OCI-M1 (cell line): ENCODE results near the gene CNTN6.

Experiments
- DNase-seq: peaks from one replicate; lab custom pipeline; 2025; lab: John Stamatoyannopoulos, UW

The CNTN6 gene

DNA sequence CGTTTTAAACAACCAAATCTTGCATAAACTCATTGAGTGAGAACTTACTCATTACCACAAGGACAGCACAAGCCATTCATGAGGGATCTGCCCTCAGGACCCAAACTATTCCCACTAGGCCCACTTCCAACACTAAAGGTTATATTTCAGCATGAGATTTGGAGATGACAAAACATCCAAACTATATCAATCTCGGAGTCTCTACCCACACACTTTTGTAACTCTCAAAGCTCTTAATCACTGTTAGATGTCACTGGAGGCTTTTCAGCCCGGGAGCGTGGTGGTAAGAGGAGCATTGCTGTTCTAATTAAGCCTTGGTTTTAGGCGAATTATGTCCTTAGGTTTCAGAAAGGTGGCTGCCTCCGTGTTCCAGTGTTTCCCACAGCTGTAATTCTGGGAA is 86.3 kb downstream of the CNTN6 start:
- no peak for DNase-seq

DNA sequence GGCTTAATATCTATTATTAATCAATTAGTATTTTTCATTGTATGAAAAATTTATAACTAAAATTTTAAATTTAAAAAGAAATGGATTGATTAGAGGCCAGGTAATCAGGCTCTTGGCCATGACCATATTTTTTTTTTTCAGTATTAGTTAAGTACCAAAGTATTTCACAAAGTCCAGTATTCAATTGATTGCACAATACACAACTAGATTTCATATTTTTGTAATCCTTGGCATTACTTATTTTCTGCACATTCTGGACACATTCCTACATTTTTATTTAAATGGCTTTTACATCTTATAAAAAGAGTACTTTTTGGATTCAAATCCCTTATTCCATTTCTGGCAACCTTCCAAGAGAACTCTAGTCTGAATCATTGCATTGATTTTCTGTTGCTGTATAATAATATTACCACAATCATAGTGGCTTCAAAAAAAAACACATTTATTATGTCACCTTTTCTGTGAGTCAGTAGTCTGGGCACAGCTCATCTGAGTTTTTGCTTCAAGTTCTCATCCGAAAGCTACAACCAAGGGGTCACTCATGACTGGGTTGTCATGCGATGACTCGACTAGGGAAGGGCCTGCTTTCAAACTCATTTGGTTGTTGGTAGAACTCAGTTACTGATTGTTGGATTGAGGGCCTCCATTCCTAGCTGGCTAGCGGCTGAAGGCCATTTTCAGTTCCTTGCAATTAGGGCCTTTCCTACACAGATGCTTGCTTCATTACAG is 90.7 kb downstream of the CNTN6 start:
- DNase-seq = no peak

DNA sequence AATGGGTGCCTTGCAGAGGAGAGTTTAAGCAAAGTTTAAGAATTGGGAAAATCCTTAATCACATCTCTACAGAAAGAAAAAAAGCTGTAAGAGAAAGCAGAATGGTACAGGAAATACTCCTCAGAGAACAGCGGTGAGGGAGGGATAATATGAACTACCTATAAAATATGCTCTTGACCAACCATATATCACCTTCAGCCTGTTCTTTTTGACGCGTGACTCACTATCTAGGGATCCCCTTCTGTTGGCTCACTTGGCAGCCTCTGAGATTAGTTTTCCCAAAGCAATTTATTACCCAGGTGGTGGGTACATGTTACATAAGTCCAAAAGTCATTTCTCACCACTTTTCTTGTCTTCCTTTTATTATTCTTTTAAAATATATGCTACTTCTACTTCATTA is 97.7 kb downstream of the CNTN6 start:
- no peak for DNase-seq

DNA sequence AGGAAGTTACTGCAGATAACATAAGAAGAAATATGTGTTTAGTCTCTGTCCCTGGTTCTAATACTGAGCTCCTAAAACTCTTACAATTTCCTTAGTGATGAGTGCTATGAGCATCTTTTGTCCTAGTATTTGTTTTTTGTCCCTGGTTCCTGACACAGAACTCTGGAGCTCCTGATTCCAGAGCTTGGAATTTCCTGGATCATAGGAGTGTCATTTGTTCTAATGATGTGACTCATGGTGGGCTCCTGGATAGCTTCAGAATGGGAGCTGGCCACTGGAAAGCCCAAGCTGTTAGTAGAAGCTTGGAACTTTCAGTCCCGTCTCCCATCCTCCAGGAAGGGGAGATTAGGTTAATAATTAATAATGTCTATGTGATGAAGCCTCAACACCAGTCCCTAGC is 98.2 kb downstream of the CNTN6 start:
- DNase-seq = no peak

DNA sequence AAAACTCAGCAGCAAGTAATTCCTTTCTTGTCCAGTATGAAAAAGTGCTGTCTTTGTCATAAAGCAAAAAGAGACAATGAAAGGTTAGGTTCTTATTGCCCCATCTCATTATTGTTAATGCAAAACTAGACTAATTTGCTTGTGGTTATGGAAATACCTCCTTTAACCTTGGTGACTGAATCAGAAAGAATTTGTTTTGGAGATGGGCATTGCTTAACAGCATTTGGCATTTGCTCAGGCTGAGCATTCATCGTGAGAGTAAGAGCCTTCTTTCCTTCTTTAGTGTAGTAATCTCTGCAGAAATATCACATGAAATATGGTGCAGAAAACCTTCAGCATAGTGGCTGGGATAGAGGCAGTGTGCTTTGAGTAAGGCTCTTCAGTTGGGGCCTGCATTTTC is 103.1 kb downstream of the CNTN6 start:
- DNase-seq = no peak

DNA sequence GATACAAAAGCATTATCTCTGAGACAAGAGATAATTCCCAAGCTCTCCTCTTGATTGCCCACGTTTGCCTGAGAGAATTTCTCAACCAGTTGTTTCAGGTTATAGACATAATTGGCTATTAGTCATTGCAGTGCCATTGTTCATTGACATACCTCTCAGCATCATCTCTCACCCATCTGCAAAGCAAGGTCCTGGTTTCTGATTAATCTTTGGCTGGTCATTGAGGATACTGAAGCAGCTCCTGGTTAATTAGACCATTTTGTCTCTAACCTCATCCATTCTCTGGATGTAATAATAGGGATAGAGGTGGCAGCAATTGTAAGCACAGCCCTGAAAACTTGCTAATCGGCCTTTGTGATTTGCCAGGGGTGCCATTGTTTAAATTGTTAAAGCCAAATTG is 104.2 kb downstream of the CNTN6 start:
- no peak for DNase-seq

DNA sequence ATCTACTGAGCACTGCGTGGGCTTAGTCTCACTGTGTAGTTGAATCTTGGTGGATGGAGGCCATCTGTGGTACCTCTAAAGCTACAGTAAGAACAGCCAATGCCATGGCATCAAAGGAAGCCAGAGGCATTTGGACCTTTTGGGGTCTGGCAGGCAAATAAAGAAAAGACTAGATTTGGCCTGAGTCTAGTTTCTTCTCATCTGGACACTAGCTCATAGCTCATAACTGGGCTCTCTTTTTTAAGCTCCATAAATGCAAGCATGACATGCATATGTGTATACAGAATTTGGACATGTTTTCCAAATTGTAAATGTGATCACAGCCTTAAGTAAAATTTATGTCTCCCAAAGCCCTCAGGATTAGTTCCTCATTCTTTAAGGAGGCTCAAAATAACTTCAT is 107.5 kb downstream of the CNTN6 start:
- peak; percentile 26 for DNase-seq

DNA sequence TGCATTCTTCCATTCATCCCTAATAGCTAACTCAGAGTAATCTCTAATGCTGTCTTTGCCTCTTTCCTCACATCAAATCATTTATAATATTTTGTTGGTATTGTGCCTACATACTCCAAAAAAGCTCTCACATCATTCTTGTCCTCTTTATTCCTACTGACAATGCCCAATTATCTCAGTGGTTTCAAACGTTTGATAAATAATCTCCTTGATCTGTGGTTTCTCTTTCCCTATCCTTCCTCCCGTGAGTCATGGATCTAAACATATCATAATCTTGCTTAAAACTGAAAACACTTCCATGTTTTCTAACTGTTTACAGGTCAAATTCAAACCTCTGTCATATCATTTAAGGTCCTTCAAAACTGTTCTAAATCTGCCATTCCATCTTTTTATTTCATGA is 115.1 kb downstream of the CNTN6 start:
- DNase-seq = no peak

DNA sequence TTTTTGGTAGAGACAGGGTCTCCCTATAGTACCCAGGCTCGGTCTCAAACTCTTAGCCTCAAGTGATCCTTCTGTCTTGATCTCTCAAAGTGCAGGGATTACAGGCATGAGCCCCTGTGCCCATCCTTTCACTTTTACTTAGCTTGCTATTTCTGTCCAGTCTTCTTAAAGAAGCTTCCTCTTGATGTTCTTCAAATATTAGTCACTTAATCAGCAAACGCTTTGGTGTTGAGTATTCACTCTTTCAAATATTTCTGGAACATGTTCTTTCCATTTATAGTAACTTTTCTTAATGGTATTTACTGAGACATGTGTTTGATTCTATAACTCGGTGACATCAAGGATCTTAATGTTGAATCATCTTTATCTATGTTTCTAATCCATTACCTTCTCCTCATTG is 122.1 kb downstream of the CNTN6 start:
- no peak for DNase-seq

DNA sequence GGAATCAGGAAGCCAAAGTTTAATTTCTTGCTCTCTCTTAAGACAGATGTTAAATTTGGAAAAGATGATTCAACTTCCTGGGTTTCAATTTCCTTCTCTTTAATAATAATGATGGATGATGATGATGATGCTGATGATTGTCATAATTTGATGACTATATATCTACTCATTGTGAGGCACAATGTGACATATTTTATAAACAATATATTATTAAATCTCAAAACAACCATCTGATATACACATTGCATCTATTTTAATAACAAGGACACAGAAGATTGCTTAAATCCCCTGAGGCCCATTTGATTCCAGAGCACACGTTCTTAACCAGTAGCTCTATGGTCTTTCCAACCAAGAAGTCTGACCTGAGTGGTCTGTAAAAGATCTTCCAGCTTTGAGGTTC is 124.0 kb downstream of the CNTN6 start:
- no peak for DNase-seq

DNA sequence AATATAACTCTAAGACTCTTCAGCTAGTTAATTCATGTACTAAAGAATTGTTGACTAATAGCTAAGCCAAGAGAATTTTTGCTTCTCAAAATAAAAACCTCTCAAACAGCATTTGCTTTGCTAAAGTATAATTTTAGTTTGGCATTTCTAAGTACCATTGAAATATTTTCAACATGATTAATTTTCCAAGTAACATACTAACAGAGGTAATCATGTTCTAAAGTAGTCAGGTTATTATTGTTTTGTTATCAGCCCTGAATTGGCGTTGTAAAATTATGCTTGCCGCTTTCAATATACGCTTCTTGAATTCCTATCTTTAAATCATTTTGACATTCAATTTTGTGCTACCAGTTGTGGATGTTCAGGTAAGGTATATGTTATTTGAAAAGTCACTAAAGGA is 134.3 kb downstream of the CNTN6 start:
- DNase-seq = no peak

DNA sequence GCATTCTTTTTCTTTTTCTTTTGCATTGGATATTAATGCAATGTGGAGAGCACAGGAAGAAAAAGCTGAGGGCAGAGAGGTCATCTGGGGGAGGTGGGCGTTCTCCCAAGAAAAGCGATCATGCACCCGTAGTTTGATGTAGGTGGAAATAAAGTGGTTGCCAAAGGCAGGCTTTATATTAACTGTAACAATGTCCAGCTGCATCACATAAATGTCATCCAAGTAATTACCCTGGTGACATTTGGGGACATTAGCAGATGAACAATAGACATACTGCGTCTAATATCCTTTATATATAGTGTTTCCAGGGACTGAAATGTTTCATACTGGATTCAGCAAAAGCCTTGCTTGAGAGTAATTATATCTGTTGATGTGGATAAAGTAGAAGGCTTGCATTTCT is 135.5 kb downstream of the CNTN6 start:
- DNase-seq = no peak

DNA sequence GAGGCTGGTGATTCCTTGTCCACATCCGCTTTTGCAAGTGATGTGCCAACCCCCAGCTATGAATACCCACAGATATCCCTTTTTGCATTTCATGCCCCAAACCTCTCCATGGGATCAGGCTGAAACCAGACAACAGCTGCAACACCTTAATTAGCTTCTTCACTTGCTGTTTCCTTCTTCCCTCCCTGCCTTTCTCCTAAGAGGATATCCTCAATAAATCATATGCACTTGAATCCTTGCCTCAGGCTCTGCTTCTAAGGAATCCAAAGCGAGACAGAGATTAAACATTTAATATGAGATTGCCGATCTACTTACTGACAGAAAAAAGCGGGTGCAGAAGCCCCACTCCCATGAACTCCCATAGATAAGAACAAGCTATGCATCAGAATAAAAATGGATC is 138.1 kb downstream of the CNTN6 start:
- no peak for DNase-seq

DNA sequence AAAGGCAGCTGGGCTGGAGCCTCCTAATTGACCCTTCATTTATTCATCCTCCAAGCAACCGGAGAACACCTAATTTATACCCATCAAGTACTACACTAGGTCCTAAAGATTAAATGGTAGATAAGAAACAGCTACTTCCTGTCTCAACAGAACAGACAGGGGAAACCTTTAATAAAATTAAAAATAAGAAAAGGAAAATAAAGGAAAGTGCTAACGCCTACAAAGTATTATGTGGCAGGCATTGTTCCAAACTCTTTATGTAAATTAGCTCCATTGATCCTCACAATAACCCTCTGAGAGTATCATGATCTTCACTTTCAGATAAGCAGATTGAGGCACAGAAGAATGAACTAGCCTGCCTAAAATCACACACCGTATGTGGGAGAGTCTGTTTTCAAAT is 139.5 kb downstream of the CNTN6 start:
- no peak for DNase-seq

DNA sequence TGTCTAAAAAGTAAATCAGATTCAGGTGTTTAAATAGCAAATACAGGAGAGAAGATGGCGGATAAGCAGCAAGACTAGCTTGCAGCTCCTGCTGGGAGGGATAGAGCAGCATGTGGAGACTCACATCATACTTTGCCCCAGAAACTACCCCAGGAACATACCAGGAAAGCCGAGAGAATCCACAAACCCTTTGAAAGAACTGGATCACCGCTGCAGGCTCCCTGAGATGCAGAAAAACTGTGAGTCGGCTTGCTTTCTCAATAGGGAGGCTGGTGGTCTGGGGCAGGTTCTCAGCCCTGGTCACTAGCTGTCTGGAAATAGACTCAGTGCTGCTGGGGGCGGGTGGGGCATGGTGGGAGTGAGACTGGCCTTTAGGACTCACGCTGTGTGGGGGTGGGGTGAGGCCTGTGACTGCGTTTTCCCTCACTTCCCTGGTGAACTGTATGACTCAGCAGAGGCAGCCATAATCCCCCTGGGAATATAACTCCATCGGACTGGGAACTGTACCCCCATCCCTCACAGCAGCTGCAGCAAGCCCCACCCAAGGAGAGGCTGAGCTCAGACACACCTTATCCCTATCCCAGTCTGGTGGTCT is 142.8 kb downstream of the CNTN6 start:
- no peak for DNase-seq

DNA sequence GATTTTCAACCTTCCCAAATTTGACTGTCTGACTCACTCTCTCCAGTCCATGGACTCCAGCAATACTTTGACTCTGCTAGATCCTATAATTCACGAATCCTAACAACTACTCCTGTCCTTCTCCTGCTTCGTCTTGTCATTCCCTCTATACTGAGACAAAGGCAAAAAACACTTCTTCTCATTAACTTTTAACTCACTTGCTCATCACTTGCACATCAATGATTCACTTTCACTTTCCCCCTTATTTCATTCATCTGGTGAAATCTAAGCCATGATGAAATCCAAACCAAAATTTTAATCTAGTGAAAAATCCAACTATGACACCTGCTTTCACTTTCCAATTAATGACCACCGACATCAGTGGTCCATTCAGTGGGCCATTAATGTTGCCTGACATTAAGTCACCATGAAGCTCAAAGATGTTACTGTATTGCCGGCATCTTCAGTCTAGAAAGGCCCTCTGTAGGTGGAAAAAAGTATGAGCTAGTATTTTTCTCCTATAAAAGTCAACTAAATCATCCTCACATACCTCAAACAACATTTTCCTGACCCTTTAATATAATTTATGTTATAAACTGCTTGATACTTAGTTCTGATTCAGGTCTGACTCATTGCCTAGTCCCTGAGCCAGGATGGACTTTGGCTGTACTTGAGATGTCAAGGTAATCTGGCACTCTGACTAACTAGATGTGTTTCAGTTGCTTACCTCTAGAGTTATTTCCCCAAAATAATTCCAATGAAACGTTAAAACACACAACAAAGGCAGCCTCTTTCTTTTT is 158.6 kb downstream of the CNTN6 start:
- peak; percentile 61 for DNase-seq

DNA sequence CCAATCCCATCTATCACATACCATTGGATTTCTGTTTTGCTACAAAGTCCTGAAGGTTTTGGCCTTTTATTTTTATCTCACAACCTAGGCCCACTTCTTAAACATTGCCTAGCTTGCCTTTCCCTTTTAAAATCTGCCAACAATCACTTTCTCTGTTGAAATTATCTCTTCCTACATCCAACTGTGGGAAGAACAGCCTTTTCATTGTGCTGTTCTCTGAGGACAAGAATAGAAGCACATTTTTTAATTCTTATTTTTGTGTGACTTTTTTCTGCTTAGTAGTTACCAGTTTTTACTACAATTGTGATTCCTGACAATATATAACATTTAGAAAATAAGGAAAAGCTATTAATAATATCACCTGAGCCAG is 159.2 kb downstream of the CNTN6 start:
- DNase-seq = no peak

DNA sequence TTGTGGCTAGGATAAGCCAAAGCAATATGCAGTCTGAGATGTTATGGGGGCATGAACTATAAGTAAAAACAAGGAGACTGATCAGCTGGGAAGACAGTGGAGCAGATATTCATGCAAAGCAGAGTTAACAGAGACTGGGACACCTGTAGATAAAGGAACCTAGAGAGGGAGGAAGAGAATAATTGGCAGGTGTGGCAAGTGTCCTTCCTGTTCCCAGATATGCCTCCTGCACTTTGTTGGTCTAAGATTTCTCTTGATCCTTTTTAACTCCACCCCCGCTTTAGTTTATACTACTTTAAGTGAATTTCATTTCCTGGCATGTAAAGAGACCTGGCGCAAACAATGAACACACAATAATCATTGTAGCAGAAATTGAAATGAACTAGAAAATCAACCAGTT is 169.4 kb downstream of the CNTN6 start:
- no peak for DNase-seq

DNA sequence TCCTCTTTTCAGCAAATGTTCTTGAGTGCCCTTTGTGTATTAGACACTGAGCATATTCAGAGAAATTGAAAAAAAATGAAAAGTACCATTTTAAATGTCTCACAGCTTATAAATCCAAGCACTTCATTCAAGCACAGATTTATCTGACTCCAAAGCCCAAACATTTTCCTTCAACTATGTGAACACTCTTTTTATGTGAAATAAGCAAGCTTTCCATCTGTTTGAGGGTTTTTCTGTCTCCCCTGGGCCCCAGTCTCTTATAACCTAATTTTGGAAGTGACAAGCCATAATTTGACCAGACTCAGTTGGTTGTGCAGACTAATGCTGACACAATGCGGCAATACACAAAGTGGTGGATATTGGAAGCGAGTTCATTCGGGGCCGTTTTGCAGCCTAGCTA is 170.3 kb downstream of the CNTN6 start:
- no peak for DNase-seq

DNA sequence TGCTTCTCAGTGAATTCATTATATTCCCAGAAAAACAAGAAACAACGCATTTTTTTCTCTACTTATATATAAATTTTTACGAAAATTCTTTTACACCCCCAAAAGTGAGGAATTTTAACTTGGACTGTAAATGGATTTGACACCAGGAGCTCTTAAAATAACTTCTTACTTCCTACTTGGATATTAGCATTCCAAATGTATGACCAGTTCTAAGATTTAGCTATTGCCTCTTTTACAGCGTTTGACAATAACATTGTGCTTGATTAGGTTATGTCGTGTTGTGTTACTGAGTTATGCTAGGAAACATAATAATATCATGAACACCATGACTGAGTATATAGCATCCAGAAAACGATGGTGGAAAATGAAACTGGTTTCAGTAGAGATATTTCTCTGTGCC is 177.0 kb downstream of the CNTN6 start:
- DNase-seq = no peak

DNA sequence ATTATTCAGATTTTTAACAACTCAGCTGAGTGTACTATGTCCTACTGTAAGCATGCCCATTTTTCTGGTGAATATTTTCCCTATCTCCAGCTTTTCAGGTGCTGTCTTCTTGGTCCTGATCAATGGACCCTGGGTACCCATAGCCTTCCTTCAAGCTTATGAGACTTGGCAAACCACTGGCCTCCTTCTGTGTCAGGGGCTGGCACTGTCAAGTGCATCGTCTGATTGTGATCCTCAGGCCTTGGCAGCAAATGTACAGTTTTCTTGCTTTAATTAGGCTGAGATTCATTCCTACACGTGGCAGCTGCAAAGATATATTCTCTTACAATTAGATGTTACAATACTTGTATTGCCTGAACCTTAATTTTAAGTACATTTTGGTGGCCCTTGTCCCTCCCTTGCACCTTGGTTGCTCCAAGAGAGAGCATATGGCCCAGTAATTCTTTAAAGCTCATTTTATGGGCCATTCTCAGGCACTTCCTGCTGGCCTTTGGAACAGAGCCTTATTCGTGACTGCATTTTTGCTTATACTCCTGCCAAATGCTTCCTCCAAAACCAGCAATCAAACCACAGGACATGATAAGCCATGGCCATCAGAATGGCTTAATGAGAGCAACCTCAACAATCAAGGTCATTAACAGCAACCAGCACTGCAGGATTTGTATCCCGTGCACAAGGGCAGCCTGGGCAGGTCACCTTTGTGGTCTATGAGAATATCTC is 179.9 kb downstream of the CNTN6 start:
- no peak for DNase-seq

DNA sequence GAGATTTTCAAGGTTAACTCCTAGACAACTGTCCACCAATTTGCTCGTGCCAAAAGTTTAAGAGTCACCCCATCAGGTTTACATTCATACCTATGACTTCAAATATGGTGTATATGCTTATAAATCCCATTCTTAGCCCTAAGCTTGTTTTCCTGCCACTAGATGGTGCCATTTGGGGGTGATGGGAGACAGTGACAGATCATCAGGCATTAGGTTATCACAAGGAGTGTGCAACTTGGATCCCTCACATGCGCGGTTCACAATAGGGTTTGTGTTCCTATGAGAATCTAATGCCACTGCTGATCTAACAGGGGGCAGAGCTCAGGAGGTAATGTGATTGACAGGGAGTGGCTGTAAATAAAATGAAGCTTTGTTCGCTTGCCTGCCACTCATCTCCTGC is 182.7 kb downstream of the CNTN6 start:
- peak; percentile 66 for DNase-seq

DNA sequence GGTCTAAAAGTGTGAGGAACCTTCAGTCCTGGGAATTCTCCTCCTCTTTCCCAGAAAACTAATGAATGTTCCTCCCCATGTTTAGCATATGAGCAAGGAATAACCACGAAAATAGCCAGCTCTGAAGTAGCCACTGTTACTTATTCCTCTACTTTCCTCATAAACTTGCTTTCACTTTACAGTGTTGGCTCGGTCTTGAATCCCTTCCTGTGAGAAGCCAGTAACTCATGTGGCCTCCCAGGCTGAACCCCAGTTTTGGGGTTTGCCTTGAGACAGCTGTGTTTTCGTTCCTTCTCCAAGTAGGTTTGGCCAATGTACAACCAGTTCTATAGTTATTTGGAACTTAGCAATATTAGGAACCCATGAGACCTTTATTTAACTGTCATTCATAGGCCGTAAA is 195.0 kb downstream of the CNTN6 start:
- DNase-seq = no peak
